HepG2 (cell line): ENCODE measurements around the gene URB1. TPM values are rescaled to one million over a fixed set of nuclear protein-coding genes. Genes with fewer than 3 reads are reported as not detected.

Experiments
- ARNTL ChIP-seq: sonication (generic); formaldehyde crosslinking; IDR thresholded peaks from 2 replicates; pipeline ENCODE4 v1.4.0; 2020; ENCODE audit warnings: mild to moderate bottlenecking, missing genetic modification reagents
- ELF4 ChIP-seq: sonication (generic); formaldehyde crosslinking; IDR thresholded peaks from 2 replicates; pipeline ENCODE4 v1.5.0; 2020; ENCODE audit warnings: missing genetic modification reagents, mild to moderate bottlenecking, moderate library complexity, borderline replicate concordance
- GFI1 ChIP-seq: sonication (generic); formaldehyde crosslinking; IDR thresholded peaks from 2 replicates; pipeline ENCODE4 v1.5.0; 2020; ENCODE audit warnings: missing genetic modification reagents, mild to moderate bottlenecking, borderline replicate concordance
- HIC2 ChIP-seq: sonication (generic); formaldehyde crosslinking; IDR thresholded peaks from 2 replicates; pipeline ENCODE4 v1.9.0; 2022; ENCODE audit warnings: low read depth, missing genetic modification reagents
- HMGA1 ChIP-seq: sonication (generic); formaldehyde crosslinking; conservative IDR thresholded peaks from 2 replicates; pipeline ENCODE4 v1.4.0; 2020; ENCODE audit warnings: missing genetic modification reagents
- IRF1 ChIP-seq: sonication (generic); formaldehyde crosslinking; IDR thresholded peaks from 2 replicates; pipeline ENCODE4 v1.4.0; 2020; ENCODE audit warnings: low read depth, mild to moderate bottlenecking, missing genetic modification reagents
- MTF2 ChIP-seq: sonication (generic); formaldehyde crosslinking; IDR thresholded peaks from 2 replicates; pipeline ENCODE4 v1.5.0; 2020; ENCODE audit warnings: missing genetic modification reagents, borderline replicate concordance
- PHF5A ChIP-seq: IDR thresholded peaks from one replicate; pipeline ENCODE4 v1.6.1; 2018; ENCODE audit warnings: low read depth, missing genetic modification reagents; ENCODE audit not compliant: unreplicated experiment
- ZFP1 ChIP-seq: IDR thresholded peaks from 2 replicates; pipeline ENCODE4 v1.6.1; 2016
- ZNF329 ChIP-seq: sonication (generic); formaldehyde crosslinking; IDR thresholded peaks from 2 replicates; pipeline ENCODE4 v1.9.0; 2021; ENCODE audit warnings: low read depth, mild to moderate bottlenecking, missing genetic modification reagents
- polyA plus RNA-seq, 8 experiments: library from polyadenylated mRNA; depleted of rRNA in 3 of 8; stranded (reverse) in 7 of 8; unstranded in 1 of 8; fragments of >200 nt; fragmentation: Illumina TruSeq in 4 of 8; extraction: Trizol in 4 of 8; gene quantifications; 2 replicates each; pipeline versions ENCODE4 v1.2.1 to v1.2.3, GENCODE V29; 2011 to 2016; ENCODE audit warnings: low read depth in 4 of 8, missing spikeins in 1 of 8, mixed read lengths in 1 of 8; ENCODE audit not compliant: insufficient read depth in 1 of 8
- total RNA-seq, 5 experiments: library from RNA; depleted of rRNA; stranded (reverse); fragments of >200 nt; fragmentation: Illumina TruSeq; extraction: Trizol; gene quantifications; 2 replicates each; pipeline ENCODE4 v1.2.3, GENCODE V29; 2016; ENCODE audit warnings: low read depth in 1 of 5
- TF ChIP-seq, protein P1 (sequence below): sonication (generic); formaldehyde crosslinking; IDR thresholded peaks from 2 replicates; pipeline ENCODE4 v1.4.0; 2020; ENCODE audit warnings: low read depth, missing genetic modification reagents
- TF ChIP-seq, protein P2 (sequence below), 2 experiments: fragments of 450-650 bp in 1 of 2; sonication (generic) in 1 of 2; formaldehyde crosslinking in 1 of 2; IDR thresholded peaks; 2 replicates each; pipeline versions ENCODE4 v1.6.1 to v1.8.0; 2016 to 2022; ENCODE audit warnings: antibody characterized with exemption in 1 of 2, mild to moderate bottlenecking in 1 of 2, missing genetic modification reagents in 1 of 2

The URB1 gene
- total and polyA plus RNA-seq, 2 of the 13 experiments (the other 11 are each of a cell fraction or from before 2014, with no cell fraction given), result 4.5 to 16.7 TPM

GRCh38 chr21:32330784-32331311, 62.0 kb downstream of the URB1 start (continued):
- TF ChIP-seq HIC2 (no peak), PHF5A (CRISPR knock-in tag) (peak; percentile 57), HMGA1 (CRISPR knock-in tag) (no peak), GFI1 (CRISPR knock-in tag) (peak; percentile 70), ELF4 (peak; percentile 21; the same call in 1 of the 2 replicates), IRF1 (no peak), MTF2 (CRISPR knock-in tag) (no peak), ARNTL (CRISPR knock-in tag) (no peak), ZNF329 (CRISPR knock-in tag) (no peak), ZFP1 (CRISPR knock-in tag) (no peak)
- TF ChIP-seq, protein P1, sequence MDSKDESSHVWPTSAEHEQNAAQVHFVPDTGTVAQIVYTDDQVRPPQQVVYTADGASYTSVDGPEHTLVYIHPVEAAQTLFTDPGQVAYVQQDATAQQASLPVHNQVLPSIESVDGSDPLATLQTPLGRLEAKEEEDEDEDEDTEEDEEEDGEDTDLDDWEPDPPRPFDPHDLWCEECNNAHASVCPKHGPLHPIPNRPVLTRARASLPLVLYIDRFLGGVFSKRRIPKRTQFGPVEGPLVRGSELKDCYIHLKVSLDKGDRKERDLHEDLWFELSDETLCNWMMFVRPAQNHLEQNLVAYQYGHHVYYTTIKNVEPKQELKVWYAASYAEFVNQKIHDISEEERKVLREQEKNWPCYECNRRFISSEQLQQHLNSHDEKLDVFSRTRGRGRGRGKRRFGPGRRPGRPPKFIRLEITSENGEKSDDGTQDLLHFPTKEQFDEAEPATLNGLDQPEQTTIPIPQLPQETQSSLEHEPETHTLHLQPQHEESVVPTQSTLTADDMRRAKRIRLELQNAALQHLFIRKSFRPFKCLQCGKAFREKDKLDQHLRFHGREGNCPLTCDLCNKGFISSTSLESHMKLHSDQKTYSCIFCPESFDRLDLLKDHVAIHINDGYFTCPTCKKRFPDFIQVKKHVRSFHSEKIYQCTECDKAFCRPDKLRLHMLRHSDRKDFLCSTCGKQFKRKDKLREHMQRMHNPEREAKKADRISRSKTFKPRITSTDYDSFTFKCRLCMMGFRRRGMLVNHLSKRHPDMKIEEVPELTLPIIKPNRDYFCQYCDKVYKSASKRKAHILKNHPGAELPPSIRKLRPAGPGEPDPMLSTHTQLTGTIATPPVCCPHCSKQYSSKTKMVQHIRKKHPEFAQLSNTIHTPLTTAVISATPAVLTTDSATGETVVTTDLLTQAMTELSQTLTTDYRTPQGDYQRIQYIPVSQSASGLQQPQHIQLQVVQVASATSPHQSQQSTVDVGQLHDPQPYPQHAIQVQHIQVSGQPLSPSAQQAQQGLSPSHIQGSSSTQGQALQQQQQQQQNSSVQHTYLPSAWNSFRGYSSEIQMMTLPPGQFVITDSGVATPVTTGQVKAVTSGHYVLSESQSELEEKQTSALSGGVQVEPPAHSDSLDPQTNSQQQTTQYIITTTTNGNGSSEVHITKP, result no peak
- TF ChIP-seq, protein P2, sequence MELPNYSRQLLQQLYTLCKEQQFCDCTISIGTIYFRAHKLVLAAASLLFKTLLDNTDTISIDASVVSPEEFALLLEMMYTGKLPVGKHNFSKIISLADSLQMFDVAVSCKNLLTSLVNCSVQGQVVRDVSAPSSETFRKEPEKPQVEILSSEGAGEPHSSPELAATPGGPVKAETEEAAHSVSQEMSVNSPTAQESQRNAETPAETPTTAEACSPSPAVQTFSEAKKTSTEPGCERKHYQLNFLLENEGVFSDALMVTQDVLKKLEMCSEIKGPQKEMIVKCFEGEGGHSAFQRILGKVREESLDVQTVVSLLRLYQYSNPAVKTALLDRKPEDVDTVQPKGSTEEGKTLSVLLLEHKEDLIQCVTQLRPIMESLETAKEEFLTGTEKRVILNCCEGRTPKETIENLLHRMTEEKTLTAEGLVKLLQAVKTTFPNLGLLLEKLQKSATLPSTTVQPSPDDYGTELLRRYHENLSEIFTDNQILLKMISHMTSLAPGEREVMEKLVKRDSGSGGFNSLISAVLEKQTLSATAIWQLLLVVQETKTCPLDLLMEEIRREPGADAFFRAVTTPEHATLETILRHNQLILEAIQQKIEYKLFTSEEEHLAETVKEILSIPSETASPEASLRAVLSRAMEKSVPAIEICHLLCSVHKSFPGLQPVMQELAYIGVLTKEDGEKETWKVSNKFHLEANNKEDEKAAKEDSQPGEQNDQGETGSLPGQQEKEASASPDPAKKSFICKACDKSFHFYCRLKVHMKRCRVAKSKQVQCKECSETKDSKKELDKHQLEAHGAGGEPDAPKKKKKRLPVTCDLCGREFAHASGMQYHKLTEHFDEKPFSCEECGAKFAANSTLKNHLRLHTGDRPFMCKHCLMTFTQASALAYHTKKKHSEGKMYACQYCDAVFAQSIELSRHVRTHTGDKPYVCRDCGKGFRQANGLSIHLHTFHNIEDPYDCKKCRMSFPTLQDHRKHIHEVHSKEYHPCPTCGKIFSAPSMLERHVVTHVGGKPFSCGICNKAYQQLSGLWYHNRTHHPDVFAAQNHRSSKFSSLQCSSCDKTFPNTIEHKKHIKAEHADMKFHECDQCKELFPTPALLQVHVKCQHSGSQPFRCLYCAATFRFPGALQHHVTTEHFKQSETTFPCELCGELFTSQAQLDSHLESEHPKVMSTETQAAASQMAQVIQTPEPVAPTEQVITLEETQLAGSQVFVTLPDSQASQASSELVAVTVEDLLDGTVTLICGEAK (IDR thresholded peaks at IDR 0.05), result no peak
- TF ChIP-seq, protein P2 (CRISPR knock-in tag; IDR thresholded peaks at IDR 0.05), result no peak
